NB4 (cell line): ENCODE results near the gene SLC12A7.

Experiments
- DNase-seq: peaks from one replicate; pipeline ENCODE4 v3.0.0; 2010; ENCODE audit warnings: low read depth
- H3K4me3 ChIP-seq: one replicate; pipeline ENCODE4 v1.5.1; 2011; ENCODE audit warnings: mild to moderate bottlenecking, low read depth, low read length, moderate library complexity
- MYC ChIP-seq: IDR thresholded peaks from 2 replicates; pipeline ENCODE4 v1.6.1; 2011; ENCODE audit warnings: low read depth, low read length
- POLR2A ChIP-seq: IDR thresholded peaks from 2 replicates; pipeline ENCODE4 v1.6.1; 2011; ENCODE audit warnings: mild to moderate bottlenecking; ENCODE audit not compliant: insufficient read length; ENCODE audit errors: extremely low read depth
- TF ChIP-seq, protein P1 (sequence below): IDR thresholded peaks from 2 replicates; pipeline ENCODE4 v1.6.1; 2011; ENCODE audit warnings: low read depth, low read length
- TF ChIP-seq, protein P2 (sequence below): IDR thresholded peaks from one replicate; pipeline ENCODE4 v1.5.1; 2012; ENCODE audit warnings: low read depth, low read length

Gene SLC12A7

DNA sequence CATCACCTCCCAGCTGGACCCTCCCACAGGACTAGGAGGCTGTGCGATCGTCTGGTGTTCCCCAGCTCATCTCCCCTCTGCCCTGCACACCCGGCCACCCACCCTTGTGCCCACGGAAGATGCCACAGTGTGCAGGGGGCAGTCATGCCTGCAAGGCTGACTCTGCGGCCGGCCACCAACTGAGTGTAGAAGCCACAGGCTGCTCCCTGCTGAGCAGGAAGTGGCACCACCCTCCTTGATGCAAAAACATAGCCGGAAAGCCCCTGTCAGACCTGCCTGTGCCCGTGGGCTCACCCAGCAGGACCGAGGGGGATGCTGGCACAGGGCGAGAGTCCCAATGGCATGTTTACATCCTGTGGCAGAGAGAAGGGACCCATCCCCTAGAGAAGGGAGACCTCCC, 40.3 kb upstream of the SLC12A7 start:
- peak; percentile 57 for DNase-seq
- H3K4me3 ChIP-seq, result no peak overlapping the region
- no peak for TF ChIP-seq MYC
- TF ChIP-seq, protein P1, sequence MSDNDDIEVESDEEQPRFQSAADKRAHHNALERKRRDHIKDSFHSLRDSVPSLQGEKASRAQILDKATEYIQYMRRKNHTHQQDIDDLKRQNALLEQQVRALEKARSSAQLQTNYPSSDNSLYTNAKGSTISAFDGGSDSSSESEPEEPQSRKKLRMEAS, result no peak
- TF ChIP-seq POLR2A, result no peak
- TF ChIP-seq, protein P2, sequence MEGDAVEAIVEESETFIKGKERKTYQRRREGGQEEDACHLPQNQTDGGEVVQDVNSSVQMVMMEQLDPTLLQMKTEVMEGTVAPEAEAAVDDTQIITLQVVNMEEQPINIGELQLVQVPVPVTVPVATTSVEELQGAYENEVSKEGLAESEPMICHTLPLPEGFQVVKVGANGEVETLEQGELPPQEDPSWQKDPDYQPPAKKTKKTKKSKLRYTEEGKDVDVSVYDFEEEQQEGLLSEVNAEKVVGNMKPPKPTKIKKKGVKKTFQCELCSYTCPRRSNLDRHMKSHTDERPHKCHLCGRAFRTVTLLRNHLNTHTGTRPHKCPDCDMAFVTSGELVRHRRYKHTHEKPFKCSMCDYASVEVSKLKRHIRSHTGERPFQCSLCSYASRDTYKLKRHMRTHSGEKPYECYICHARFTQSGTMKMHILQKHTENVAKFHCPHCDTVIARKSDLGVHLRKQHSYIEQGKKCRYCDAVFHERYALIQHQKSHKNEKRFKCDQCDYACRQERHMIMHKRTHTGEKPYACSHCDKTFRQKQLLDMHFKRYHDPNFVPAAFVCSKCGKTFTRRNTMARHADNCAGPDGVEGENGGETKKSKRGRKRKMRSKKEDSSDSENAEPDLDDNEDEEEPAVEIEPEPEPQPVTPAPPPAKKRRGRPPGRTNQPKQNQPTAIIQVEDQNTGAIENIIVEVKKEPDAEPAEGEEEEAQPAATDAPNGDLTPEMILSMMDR, result no peak

DNA sequence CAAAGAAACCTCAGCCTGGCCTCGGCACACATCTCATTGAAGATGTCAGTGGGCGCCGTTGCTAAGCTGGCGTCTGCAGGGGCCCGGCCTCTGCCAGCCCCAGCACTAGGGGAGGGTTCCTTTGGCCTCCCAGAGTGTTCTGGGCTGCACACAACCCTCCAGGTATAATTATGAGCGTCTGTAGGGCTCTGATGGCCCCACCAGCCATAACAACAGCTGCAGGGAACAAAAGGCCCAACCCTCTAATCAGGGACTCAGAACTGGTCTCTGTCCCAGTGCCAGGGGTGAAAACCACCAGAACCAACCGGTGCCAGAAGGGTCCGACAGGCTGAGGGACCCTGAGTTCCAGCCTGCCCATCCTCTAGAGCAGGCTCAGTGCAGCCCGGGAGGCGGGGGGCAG, 39.5 kb upstream of the SLC12A7 start:
- DNase-seq, result no peak
- H3K4me3 ChIP-seq, result no peak overlapping the region
- TF ChIP-seq, protein P1, result no peak
- TF ChIP-seq POLR2A (no peak), MYC (no peak)
- TF ChIP-seq, protein P2, result no peak

DNA sequence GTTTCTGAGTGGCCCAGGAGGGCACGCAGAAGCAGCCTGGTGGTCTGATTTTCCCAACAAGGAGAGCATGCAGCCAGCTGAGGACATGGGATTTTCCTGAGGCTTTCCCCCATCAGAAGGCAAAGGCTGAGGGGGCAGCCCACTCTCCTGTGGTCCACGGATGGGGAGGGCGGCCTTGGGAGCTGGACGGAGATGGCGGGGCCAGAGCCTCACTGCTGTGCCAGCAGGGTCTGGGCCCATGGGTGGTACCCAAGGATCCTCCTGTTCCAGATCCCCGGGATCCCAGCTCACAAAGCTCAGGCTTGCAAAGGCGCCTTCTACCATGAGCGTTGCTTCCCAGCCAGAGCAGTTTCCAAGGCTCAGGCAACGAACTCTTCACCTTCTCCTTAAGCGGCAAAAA, 39.0 kb upstream of the SLC12A7 start:
- DNase-seq, result no peak
- TF ChIP-seq, protein P1, result no peak
- TF ChIP-seq POLR2A (no peak), MYC (no peak)
- TF ChIP-seq, protein P2, result no peak
- no peak overlapping the region for H3K4me3 ChIP-seq

DNA sequence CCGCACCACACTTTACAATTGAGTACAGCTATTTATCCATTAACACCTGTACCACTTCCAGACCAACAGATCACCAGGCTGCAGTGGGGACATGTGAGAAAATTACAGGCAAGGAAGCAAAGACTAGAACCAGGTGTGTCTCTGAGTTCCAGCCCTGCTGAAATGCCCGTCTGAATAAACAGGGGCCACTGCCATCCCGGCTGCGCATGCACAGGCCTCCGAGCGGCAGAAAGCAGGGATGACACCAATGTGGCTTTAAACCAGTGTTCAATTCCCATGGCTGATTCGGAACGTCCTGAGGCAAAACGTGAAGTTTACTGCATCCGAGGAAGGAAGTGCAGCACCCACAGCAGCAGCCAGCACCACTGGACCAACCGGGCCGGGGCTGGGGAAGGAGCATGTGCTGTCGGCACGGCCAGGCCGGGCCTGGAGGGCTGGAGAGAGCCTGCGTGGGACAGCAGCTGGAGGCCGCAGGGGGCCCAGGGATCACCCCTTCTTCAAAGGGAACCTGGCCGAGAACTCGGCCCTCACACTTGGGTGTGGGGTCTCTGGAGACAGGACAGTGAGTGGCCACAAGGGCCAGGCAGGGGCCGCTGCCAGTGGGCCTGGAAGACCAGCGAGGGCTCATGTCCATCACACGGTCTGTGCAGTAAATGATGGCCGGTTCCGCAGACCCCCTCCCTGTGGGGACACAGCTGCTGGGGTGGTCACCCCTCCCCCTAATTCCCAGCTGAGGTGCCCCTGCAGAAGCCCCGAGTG, 33.0 kb upstream of the SLC12A7 start:
- DNase-seq, result no peak
- no peak for TF ChIP-seq POLR2A
- TF ChIP-seq, protein P1, result no peak
- no peak for TF ChIP-seq MYC
- TF ChIP-seq, protein P2, result no peak
- H3K4me3 ChIP-seq, result no peak overlapping the region

DNA sequence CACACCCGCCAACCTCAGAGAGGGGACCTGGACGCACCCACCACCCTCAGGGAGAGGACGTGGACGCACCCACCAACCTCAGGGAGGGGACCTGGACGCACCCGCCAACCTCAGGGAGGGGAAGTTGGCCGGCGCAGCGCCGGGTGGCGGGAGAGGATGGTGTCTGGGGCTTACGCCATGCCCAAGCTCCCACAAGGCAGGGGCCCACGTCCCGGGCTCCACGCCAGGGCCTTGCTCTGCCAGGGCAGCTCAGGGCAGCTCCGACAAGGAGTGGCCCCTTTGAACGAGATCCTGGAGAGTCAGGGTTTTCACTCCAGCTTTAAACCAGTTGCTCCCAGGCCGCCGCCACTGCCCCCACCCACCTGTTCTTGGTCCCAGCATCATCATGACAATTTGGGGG, 32.2 kb upstream of the SLC12A7 start:
- no peak overlapping the region for H3K4me3 ChIP-seq

More for the DNA sequence above, 32.2 kb upstream of the SLC12A7 start:
- DNase-seq, result no peak
- no peak for TF ChIP-seq POLR2A
- TF ChIP-seq, protein P2, result no peak
- no peak for TF ChIP-seq MYC
- TF ChIP-seq, protein P1, result no peak
